Fibroblast of skin of left biceps (primary cell): ENCODE measurements around the gene LRRC4C.

ENCODE experiments used
- DNase-seq, 2 experiments: peaks; one replicate each; pipeline ENCODE4 v3.0.0-alpha.2; 2013; ENCODE audit warnings: low read depth in 2 of 2

Gene LRRC4C

DNA sequence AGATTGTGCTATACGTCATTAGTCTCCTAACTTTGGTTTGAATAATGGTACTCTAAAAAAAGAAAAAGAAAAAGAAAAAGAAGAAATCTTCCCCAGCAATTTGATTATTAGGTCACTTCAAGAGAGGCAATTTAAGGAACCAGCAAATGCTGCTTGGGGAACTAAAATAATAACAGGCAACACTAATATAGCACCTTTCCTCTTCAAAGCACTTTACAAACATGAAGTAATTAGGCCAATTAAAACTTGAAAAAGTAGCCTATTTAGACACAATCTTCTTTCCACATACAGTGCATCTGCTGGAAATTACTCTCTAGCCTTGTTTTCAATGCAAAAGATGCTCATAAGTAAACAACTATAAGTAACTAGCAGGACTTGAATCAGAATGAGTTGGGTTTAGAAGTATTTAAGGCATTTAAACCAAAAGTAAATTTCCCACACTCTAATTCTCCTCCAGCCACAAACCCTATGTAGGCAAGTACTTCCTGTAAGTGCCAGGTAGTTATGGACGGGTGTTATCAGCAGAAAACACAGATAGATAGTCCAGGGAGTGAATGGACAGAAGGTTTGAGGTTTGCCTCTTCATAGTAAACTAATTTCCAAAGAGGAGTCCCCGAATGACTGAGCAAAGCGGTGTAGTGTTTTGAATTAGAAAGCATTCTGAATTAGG, 44.5 kb downstream of the LRRC4C start:
- no peak for DNase-seq

DNA sequence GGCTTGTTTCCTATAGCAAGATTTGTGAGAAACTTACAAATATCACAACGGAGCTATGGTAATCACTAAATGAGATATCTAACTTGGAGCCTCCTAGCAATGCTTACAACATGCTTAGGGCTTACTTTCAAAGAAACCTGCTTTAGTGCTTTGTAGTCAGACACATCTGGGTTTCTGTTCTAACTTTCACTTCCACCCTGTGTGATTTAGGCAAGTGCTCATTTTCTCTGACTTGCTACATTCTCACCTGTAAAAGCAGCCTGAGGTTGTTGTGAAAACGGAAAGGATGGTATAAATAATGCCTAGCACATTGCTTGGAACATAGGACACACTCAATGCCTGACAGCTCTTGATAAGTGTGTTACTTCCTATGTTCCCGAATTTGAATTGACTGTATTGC, 45.6 kb downstream of the LRRC4C start:
- no peak for DNase-seq

DNA sequence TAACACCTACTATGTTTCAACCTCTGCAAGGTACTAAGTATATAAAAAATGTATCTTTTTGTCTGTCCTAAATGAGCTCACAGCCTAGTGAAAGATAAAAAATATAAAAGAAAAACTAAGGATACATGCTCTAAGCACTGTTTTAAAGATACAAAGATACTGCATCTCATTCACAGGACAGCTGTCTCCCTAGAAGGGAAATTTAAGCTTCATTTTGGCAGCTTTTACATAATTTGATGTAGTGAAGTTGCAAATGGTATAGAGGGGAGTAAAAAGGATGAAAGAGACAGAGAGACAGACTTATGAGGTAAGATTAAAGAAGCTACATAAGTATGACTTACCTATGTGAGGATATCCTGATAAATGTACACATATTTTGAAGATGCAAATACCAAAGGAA, 53.6 kb downstream of the LRRC4C start:
- no peak for DNase-seq

DNA sequence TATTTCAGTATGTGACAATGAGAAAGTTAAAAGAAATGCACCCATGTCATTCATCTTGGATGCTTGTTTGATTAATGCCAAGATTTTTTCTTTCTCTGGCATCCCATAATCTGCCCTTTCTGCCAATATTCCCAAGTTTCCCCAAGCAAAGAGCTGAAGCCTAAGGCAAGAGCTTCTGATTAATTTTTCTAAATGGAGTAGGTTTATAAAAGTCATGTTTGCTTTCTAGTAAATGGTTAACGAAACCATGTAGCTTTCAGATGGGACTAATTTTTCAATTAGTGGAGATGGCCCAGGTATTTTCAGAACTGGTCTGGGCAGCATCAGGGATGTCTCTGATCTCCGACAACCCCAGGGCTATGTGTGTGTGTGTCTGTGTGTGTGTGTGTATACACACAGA, 55.3 kb downstream of the LRRC4C start:
- DNase-seq = no peak

DNA sequence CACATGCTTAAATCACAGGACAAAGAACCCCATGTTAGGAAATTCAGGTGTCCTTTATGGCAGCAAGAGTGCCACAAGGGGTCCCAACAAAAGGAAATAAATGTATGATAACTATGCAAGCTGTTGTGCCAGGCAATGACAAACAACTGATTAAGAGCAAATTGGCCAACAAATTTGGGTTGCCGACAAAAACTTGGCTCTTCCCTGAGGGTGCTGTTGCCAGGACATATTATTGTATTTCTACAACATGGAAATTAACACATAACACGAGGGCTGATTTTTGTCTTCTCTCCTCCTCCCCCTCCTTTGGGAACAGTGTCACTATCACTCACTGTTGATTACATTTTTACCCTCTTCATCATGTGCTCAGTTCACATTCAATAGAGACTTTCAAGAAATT, 56.0 kb downstream of the LRRC4C start:
- no peak for DNase-seq

DNA sequence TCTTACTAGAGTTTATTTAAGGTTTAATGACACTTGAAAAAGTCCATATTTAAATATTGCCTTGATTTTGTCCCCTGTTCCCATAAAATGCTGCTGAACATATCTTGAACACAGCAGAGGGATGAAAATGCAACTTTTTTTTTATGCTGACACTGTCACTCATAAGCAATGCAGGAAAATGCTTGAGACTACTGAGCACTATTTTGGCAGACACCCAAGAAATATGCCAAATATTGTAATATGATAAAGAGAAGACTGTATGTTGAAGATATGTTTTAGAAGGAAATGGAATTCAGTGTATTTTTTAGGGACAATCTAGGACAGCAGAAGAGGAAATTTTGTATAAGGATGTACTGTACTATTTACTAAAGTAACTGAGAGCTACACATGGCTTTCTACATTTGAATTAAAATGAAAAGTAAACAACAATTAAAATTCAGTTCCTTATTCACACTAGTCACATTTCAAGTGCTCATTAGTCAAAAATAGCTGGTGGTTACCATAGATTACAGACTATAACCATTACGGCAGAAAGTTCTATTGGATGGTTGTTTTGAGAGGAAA, 58.6 kb downstream of the LRRC4C start:
- no peak for DNase-seq

DNA sequence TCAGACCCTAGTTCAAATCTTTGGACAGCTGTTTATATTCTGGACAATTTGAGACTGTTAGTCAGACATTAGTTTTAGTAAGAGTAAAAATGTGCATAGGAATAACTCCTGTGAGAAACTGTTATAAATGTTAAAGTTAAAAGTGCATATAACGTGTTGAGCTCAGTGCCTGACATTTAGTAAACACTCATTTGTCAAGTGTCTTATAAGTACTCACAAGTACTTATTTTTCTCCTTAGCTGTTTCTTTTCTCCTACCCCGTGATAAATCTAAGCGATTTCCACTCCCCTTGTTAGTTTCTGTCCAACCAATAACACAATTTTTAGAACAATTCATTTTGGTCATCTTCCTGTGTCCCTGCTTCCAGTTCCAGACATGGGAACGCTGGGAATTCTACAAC, 59.3 kb downstream of the LRRC4C start:
- DNase-seq = no peak

DNA sequence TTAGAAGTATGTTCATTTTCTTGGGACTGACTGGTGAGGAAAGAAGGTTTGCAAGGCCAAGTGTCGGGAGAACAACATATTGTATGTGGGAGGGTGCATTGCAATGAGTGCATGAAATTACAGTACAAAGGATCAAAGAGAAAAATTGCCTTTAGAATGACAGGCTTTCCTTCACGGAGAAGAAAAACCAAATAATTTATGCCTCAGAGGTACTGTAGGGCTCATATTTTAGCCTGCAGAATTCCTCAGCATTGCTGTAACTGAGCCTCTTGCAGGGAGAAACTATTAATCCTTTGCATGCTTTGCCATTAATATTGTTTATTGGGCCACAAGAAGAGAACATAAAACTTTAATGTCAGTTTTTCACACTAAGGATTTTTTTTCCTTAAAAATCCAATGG, 60.1 kb downstream of the LRRC4C start:
- DNase-seq = no peak

DNA sequence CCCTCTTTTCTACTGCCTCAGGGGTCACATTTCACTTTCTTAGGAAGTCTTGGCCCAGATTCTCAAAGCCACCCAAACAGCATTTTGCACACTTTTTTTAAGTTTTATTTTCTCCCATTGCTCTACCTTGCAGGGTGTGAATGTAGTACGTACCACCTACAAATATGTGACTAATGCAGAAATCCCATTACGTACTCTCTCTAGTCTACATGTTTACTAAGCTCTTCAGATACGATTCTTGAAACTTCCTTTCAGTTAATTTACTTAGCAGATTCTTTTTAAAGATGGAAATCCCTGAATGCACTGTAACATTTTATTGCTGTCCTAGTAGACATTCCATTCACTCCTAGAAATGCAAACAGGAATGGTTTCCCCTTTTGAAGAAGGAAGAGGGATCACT, 61.3 kb downstream of the LRRC4C start:
- DNase-seq = no peak

DNA sequence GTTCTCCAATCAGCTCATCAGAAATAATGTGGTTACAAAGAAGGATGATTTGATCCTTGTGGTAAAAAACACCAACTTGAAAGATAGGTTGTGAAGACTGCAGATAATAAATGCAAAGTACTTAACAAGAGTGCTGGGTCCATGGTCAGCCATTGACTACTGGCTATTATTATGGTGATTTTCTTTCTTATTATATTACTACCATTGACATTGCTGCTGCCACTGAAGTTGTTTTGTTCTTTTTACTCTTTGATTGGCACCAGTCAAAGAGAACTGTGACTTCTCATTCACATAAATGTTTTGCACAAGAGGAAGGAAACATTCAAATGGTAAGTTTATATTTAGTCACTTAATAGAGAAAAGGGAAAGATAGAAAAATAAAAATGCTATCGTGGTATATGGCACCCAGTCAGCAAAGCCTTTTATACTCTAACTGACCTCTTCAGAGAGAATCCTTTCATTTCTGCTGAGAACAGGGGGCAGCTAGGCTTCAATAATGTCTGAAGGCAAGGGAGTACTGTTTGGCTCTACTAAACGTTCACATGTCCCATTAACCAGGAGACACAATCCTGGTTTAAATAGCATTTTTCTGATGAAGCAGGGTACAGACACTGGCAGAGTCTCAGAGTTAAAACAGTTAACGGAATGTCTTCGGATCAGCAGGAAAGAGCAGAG, 64.8 kb downstream of the LRRC4C start:
- DNase-seq = no peak

DNA sequence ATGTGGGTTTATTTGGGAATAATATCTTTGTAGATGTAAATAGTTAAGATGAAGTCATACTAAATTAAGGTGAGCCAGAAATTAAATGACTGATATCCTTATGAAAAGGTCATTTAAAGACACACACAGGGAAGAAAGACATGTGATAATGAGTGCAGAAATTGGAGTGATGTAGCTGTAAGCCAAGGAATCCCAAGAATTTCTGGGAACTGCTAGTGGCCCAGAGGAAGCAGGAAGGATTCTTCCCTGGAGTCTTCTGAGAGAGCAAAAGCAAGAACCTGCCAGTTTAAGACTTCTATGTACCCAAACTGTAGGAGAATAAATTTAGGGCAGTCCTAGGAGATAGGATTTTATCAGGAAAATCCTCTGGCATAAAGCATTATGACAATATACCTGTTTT, 66.9 kb downstream of the LRRC4C start:
- no peak for DNase-seq

DNA sequence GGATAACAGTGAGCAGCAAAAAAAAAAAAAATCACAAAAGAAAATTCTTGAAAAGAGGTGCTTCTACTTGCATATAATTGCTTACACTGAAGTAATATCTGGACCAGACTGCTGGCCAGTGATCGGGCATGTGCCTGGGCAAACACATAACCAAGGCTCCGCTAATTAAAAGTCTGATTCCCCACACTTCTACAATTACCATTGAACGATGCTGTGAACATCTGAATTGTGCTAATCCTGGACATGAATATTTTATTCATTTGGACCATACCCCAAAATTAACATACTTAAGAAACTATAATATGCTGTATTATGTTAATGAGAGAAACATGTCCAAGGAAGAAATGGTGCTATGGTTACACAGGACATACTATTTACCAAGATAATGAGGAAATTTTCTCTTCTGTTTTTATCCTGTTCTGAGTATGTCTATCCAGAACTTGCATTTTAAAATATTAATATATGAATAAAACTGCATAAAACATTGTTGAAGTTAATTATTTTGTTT, 69.8 kb downstream of the LRRC4C start:
- DNase-seq = no peak

DNA sequence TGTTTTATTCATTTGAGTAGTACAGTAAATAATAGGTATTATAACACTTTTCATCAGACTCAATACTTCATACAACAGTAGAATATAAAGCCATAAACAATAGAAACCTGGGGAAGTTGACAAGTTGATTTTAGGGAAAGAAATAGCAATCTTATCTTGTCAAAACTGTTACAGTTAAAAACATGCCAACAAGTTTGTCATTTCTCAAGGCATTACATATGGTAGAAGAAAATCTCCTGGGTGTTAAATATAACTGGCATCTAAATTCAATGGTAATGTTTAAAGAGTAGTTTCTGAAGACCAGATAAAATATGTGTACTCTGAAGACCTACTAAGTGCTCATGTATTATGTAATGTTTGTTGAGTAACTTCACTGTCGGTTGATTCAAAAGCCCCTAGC, 75.1 kb downstream of the LRRC4C start:
- no peak for DNase-seq

DNA sequence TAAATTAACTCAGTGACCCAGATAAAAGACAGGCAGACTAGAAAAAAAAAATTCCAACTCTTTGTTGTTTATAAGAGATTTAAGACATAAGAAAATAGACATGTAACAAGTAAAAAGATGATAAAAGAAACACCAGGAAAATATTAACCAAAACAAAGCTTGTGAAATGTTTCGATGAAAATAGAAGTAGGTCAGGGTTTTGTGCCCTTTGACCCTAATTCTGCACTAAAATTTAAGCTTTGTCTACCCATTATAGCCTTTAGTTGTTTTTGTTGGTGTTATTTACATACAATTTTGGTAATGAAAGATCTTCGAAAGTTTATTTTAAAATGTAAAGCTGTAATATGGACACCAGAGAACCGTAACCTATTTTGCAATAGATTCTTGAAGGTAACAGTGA, 75.7 kb downstream of the LRRC4C start:
- DNase-seq = no peak

DNA sequence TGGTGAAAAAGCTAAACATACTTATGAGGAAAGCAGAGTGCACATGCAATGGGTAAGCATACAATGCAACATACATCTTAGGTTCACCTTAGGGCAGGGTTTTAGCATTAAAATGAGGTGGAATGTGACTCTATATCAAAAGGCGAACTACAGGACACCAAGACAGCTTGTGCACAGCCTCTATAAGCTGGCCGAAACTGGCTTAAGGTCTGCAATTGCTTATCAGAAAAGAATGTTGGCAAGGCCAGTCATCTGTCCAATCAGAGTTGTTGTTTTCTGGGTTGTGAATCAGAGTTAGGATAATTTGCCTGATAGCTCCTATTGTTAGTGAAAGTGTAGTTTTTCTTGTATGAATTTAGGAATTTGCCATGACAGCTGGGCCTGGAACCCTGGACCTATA, 76.5 kb downstream of the LRRC4C start:
- no peak for DNase-seq

DNA sequence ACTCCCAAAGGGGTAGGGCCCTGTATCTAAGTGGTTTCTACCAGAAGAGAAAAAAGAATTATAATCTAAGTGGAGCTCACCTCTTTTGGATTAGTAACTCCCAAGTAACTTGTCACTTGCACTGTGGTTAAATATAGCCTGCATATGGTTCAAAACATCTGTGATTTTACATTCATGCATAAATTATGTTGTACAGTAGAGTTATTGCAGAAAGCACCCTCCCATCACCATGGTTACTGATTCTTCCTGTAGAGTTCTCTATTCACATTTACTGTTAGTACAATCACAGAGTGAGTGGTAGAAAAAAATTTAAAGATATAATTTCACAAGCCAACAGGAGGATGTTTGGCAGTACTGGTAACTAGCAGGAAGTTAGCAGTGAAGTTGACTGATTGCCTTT, 80.4 kb downstream of the LRRC4C start:
- DNase-seq = peak in 1 of 2 experiments; percentile 38

DNA sequence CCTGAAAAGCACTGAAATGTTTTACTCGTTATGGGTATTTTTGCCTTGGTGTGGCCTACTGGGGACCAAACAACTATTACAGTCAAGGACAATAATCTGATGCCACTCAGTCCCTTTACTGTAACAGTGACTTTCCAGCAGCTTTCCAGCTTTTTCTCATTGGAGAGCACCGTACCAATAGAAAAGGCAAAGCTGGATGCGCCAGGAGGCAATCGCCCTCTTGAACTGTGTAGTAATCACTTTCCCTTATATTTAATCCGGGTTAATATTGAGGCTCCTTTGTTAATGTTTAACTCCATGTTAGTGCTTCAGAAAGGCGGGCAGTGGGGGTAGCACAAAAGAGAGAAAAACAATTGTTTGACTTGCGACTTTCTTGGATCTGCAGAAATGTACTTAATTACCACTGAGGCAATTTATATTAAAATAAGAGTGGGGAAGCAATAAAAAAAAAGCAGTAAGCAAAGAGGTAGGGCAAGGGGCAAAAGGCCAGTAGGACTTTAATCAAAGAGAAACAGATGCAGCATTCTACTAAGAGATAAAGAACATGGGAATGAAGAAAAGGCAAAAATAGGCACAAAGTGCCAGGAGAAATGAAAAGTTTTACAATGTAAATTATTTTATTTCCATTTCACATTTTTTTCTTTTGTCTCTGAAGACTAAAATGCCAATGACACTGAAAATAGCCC, 81.6 kb downstream of the LRRC4C start:
- no peak for DNase-seq

DNA sequence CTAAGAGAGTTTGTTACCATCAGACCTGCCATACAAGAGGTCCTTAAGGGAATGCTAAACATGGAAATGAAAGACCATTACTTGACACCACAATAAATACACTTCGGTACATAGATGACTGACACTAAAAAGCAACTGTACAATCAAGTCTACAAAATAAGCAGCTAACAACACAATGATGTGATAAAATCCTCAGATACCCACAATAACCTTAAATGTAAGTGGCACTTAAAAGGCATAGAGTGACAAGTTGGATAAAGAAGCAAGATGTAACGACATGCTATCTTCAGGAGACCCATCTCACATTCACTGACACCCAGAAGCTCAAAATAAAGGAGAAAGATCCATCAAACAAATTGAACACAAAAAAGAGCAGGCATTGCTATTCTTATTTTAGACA, 107.6 kb downstream of the LRRC4C start:
- DNase-seq = no peak

DNA sequence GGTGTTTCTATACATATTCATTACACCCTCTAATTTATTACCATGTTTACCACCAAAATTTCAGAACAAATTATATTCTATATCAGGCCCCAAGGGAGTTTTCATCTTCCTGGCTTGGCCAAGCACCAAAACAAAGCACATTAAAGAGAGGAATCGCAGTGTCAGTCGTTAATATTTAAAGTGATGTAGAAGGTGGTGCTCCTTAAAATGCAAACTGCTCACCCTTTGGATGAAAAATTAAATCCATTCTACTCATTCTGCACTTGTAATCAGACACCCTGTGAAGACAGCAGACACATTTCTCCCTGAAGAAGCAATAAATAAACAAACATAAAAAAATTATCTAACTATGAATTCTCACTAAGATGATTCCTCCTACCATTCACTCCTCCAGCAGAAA, 113.4 kb downstream of the LRRC4C start:
- no peak for DNase-seq

DNA sequence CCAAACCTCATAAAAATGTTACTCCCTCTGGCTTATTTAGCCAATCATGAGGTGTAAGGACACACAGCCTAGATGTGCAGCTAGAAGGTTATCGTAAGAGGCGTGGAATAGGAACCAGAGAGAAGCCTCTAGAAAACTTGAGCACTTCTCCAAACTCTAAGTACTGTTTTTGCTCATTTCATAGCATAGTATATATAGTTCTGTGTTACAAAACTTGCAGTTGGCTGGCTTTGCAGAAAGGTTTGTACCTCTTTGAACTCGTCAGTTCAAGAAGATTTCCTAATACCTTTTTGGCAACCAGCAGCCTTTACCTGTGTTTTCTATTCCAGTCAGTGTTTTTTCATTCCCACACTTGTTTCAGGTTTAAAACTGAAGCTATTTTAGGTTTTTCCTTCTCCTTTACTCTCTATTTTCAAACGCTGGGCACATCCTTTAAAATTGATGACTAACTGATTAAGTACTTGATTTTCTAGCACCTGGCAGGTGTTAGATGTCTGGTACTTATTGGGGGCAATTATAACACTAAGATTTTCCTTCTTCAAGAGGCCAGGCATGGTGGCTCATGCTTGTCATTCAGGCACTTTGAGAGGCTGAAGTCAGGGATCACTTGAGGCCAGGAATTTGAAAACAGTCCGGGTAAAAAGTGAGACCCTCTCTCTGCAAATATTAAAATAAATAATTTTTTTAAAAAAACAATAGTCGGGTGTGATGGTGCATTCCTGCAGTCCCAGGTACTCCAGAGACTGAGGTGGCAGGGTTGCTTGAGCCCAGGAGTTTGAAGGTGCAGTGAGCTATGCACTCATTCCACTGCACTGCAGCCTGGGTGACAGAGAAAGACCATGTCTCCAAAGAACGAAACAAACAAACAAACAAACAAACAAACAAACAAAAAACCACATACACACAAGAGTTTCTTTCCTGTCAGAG, 125.2 kb downstream of the LRRC4C start:
- no peak for DNase-seq

DNA sequence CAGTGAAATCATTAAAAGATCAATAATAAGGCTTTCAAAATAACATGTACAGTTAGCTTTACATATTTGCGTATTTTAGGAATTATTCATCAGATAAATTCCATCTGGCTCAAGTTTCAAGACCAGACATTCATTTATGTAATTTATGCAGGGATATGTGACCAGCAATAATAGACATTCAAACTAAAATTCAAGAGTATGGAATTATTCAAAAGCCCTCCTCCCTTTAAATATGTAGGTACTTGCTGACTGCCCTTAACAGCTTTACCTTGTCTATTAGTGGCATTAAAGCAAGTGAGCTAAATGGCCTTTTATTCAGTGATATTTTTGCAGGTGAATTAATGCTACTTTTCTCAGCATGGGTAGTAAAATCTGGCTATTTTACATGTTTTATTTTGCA, 126.1 kb downstream of the LRRC4C start:
- DNase-seq = no peak

DNA sequence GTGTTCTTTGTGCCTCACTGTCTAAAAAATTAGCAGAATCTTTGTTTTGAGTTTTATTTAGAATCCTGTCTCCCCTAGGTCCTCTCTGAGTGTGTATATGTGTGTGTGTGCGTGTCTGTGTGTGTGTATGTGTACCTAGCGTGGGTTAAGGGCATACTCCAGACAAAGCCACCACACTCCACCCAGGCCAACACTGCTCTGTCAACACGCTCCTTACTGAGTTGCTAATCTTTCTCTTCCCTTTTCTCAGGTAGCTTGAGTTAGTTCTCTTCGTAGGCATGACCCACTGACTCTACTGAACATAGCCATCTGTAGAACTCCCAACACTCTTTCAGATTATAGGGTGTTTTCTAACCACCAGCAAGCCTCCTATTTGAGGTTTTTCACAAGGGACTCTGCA, 131.1 kb downstream of the LRRC4C start:
- DNase-seq = no peak
